Measurements from ENCODE around the gene ALDH5A1.

DNA sequence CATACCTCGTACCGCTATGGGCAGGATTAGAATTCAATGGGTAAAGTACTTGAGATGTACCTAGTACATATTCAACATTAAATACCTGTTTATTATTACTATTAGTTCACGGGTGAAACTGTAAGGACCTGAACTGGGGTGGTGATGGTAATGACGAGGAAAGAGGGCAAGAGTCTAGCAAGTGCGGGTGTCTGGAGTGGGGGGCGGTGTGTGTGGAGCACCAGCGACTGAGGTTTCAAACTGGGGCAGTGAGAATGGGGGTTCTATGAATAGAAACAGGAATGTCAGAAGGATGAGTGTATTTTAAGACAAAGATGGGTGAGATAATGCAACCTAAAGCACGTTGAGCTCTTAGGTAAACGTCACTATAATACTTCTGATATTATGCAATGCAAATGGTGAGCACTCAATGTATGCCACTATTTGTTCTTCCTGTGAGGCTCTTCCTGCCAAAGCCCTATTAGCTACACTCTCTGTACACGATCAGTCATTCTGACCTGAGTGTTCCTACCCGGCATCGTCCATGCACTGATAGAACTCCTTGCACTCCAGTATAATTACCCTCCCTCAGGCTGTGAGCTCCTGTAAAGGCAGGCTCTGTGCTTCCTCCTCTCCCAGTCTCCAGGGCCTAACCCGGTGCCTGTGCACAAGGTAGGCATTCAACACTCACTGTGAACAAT is 55.0 kb downstream of the ALDH5A1 start:
- TF ChIP-seq, protein P1, sequence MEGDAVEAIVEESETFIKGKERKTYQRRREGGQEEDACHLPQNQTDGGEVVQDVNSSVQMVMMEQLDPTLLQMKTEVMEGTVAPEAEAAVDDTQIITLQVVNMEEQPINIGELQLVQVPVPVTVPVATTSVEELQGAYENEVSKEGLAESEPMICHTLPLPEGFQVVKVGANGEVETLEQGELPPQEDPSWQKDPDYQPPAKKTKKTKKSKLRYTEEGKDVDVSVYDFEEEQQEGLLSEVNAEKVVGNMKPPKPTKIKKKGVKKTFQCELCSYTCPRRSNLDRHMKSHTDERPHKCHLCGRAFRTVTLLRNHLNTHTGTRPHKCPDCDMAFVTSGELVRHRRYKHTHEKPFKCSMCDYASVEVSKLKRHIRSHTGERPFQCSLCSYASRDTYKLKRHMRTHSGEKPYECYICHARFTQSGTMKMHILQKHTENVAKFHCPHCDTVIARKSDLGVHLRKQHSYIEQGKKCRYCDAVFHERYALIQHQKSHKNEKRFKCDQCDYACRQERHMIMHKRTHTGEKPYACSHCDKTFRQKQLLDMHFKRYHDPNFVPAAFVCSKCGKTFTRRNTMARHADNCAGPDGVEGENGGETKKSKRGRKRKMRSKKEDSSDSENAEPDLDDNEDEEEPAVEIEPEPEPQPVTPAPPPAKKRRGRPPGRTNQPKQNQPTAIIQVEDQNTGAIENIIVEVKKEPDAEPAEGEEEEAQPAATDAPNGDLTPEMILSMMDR (conservative IDR thresholded peaks at IDR 0.05): no peak
- TF ChIP-seq EZH2 (IDR thresholded peaks at IDR 0.05; ENCODE audit: low read depth): no peak
